GM21528 (cell line): ENCODE results near the gene SERPING1.

ENCODE experiments used
- ATAC-seq: cut with Tn5 transposase; IDR thresholded peaks from one replicate; pipeline ENCODE4 v1.9.1; 2021; ENCODE audit warnings: mild to moderate bottlenecking, moderate library complexity; ENCODE audit not compliant: unreplicated experiment, low FRiP score

The SERPING1 gene

GRCh38 chr11:57597461-57597915, at the start of gene SERPING1:
Gene SERPING1, plus strand, starts transcription at chr11:57597685. Its CDS starts 586 bp downstream, at chr11:57598271.
- ATAC-seq = no peak

DNA sequence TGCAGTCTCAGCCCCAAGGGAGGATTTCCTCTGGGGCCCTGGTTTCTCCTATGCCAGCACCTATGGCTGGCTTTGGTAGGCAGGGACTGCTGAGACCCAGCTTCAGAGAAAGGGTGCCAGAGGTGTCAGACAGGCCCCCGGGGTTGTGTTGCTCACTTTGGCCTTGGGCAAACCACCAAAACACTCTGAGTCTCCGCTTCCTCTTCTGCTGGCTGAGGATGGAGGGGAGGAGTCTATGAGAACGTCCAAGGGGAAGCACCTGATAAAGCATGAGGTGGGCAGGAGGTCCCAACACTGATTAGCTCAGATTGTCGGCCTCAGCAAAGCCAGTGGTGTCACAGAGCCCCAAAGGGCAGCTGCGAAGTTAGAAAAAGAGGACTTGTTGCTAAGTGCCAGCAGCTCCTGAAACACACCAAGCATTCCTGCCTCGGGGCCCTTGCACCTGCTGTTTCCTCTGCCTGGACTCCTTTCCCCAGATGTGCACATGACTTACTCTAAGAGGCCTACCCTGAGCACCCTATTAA, 49.6 kb upstream of the SERPING1 start:
- peak; percentile 92 for ATAC-seq

- ATAC-seq = no peak
Observed at GRCh38 chr11:57549983-57550382, 47.5 kb upstream of the SERPING1 start.

DNA sequence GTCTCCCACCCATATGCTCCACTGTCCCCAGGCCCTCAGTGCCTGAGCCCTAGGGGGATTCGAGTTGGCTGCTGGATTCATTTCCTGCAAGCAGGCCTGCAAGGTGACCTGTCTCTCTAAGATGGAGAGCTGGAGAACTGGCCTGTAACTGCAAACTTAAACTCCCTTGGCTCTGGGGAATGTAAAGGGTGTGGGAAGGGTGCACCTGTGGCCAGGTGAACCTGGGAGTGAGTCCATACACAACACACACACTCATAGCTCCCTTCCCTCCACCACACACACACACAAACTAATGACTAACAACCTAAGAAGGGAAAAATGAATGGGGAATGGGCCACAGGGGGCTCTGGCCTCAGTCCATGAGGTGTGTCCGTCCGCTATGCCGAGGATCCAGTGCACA, 45.5 kb upstream of the SERPING1 start:
- ATAC-seq = no peak

- no peak for ATAC-seq
Observed at GRCh38 chr11:57552479-57552878, 45.0 kb upstream of the SERPING1 start.

- no peak for ATAC-seq
Observed at GRCh38 chr11:57555393-57555792, 42.1 kb upstream of the SERPING1 start.

DNA sequence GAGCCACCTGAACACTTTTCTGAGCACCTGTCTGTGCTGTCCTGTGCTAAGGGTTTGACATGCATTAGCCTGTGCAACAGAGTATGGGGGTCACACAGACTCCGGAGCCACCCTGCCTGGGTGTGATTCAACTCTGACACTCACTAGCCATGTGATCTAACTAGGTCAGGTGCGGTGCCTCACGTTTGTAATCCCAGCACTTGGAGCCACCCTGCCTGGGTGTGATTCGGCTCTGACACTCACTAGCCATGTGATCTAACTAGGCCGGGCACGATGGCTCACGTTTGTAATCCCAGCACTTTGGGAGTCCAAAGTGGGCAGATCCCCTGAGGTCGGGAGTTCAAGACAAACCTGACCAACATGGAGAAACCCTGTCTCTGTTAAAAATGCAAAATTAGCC, 41.4 kb upstream of the SERPING1 start:
- ATAC-seq = no peak

- no peak for ATAC-seq
Observed at GRCh38 chr11:57560146-57560545, 37.3 kb upstream of the SERPING1 start.

DNA sequence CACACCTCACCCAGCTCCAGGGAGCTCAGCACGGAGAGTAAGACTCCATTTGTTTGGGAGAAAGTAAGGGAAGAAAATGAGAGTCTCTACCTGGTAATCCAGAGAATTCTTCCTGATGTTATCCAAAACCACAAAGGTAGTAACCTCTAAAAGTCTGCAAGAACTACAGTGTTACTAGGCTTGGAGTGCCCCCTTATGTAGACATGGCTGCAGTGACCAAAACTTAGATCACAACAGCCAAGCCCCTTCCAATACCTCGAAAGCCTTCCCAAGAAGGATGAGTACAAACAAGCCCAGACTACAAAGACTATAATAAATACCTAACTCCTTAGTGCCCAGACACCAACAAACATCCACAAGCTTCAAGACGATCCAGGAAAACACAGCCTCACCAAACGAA, 34.9 kb upstream of the SERPING1 start:
- ATAC-seq = no peak

- ATAC-seq = peak; percentile 65
Observed at GRCh38 chr11:57566005-57566904, 31.2 kb upstream of the SERPING1 start.

GRCh38 chr11:57566905-57567514, 30.5 kb upstream of the SERPING1 start:
- ATAC-seq = peak; percentile 2

DNA sequence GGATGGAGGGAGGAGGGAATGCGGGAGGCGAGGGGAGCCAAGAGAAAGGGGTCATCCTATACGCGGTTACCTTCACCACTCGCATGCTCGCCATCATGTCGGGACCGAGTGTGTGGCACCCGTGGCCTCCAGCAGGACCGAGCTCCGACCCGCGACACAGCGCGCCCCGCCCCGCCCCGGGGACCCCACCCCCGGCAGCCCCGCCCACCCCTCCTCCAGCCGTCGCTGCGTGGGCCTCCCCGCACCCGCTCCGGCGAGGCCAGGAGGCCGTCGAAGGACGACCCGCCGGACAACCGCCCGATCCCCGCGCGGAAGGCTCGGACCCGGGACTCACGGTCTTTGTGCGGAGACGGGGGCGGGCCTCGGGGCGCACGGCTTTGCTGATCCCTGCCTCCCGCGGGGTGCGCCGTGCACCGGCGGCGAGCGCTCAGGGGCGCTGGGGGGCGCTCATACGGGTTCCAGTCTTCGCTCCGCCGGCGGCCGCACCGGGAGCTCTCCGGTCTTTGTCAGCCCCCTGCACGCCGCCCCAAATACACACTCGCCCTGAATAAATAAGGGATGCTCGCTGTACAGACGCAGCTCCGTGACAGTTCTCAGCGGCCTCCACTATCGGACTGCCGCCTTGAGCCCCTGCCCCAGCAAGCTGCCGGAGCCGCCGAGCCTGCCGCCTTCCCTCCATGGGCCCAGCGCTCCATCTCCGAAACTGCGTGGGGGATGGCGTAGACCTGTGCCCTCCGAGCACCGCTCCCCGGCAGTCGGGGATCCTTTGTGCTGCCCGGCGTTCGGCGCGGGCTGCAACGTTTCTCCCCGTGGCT, 29.8 kb upstream of the SERPING1 start, which contains the start of gene UBE2L6:
Gene UBE2L6 (minus strand): TSS at position 158 of the 815 bp plus-strand sequence. CDS start 61 bp downstream, at position 97.
- peak; percentile 74 for ATAC-seq

- ATAC-seq = peak; percentile 11
Observed at GRCh38 chr11:57568330-57568766, 29.1 kb upstream of the SERPING1 start.

GRCh38 chr11:57571606-57572005, 25.9 kb upstream of the SERPING1 start:
- no peak for ATAC-seq

DNA sequence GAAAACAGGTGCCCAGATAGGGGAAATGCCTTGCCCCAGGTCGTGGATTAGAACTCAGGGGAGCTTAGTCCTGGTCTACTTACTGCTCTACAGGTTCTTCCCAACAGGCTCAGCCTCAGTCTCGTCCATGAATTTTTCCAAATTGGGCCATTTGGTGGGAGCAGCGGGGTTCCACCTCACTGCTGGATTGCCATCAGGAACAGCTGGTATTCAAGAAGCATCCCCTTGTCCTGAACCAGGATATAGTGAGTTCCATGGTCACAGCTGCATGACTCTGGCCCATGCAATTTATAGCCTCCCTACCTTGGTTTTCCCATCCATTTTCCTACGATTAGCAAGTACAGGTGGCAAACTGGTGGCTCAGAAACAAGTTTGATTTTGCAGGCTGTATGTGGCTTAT, 23.4 kb upstream of the SERPING1 start:
- no peak for ATAC-seq

- ATAC-seq = no peak
Observed at GRCh38 chr11:57584341-57584740, 13.1 kb upstream of the SERPING1 start.

GRCh38 chr11:57585301-57585700, 12.2 kb upstream of the SERPING1 start:
- no peak for ATAC-seq

DNA sequence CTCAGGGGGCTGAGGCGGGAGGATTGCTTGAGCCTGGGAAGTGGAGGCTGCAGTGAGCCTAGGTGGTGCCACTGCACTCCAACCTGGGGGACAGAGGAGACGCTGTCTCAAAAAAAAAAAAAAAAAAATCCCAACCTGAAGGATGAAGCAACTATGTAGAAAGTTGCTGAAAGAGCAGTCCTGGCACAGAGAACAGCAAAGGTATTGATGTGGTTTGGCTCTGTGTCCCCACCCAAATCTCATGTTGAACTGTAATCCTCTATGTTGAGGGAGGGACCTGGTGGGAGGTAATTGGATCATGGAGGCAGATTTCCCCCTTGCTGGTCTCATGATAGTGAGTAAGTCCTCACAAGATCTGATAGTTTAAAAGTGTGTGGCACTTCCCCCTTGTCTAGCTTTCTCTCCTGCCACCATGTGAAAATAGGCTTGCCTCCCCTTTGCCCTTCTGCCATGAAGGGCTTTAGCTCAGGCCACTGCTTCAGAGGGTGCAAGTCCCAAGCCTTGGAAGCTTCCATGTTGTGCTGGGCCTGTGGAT, 10.7 kb upstream of the SERPING1 start:
- no peak for ATAC-seq

DNA sequence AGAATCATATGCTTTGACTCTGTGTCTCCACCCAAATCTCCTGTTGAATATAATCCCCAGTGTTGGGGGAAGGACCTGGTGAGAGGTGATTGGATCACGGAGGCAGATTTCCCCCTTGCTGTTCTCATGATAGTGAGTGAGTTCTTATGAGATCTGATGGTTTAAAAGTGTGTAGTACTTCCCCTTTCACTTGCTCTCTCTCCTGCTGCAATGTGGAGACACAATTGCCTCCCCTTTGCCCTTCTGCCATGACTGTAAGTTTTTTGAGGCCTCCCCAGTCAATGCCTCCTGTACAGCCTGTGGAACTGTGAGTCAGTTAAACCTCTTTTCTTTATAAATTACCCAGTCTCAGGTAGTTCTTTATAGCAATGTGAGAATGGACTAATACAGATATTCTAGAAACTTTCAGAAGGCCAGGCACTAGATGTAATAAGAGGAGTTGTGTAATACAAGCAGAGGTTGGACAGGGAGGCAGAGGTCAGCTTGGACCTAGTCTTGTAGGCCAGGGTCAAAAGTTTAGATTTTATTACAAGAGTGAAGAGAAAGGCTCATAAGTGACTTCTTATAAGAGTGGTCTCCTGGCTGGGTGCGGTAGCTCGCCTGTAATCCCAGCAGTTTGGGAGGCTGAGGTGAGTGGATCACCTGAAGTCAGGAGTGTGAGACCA, 9.3 kb upstream of the SERPING1 start:
- ATAC-seq = no peak
